ENCODE results near the gene ITSN2. TPM values are rescaled to one million over a fixed set of nuclear protein-coding genes. Genes with fewer than 3 reads are reported as not detected.

Gene ITSN2
- total RNA-seq, 1 experiment from 2014 or later, result 21.9 TPM

GRCh38 chr2:24399434-24400206 lies 39.3 kb upstream of the ITSN2 start:
- POLR2A ChIA-PET (ENCODE audit: unreplicated experiment), result no interaction called here
- H3K4me3 ChIP-seq (ENCODE audit: low read length), result no peak overlapping the region
- no TSS peak for BruUV-seq (replicated peaks)
- no peaks in the 10 kb centered on the region for H3K36me3 ChIP-seq (ENCODE audit: low read depth, low read length)
- no peaks in the 10 kb centered on the region for H3K79me2 ChIP-seq (ENCODE audit: low read length)
- no peak overlapping the region for H2AFZ ChIP-seq (ENCODE audit: low read length)
- H3K27ac ChIP-seq (ENCODE audit: low read length), result no peak overlapping the region
- peaks cover 2% of the 10 kb centered on the region for H3F3A ChIP-seq (ENCODE audit: low read length, unreplicated experiment)
- no peak for DNase-seq
- H3K9me3 ChIP-seq (ENCODE audit: low read length), result no peaks in the 10 kb centered on the region
- no peaks in the 10 kb centered on the region for H3K9me2 ChIP-seq (replicated peaks; ENCODE audit: low read length)
- H3K4me1 ChIP-seq (ENCODE audit: insufficient read depth, low read length), result peaks cover 5% of the 10 kb centered on the region
- intact Hi-C loops (cut with micrococcal nuclease), result no loop called here
- no peak overlapping the region for H3K9ac ChIP-seq (ENCODE audit: low read length)
- no peak for ATAC-seq
- TF ChIP-seq CTCF (conservative IDR thresholded peaks at IDR 0.05; ENCODE audit: low read depth, low read length) (no peak), EZH2 (IDR thresholded peaks at IDR 0.05; ENCODE audit: low read length, unreplicated experiment) (no peak), EZH2phosphoT487 (IDR thresholded peaks at IDR 0.05; ENCODE audit: borderline replicate concordance, low read length) (no peak)
- H3K27me3 ChIP-seq (ENCODE audit: low read length), result no peaks in the 10 kb centered on the region
- H3K4me2 ChIP-seq (ENCODE audit: low read length), result no peak overlapping the region
- CTCF ChIA-PET, result no interaction called here
- no peaks in the 10 kb centered on the region for H4K20me1 ChIP-seq (ENCODE audit: low read length)

DNA sequence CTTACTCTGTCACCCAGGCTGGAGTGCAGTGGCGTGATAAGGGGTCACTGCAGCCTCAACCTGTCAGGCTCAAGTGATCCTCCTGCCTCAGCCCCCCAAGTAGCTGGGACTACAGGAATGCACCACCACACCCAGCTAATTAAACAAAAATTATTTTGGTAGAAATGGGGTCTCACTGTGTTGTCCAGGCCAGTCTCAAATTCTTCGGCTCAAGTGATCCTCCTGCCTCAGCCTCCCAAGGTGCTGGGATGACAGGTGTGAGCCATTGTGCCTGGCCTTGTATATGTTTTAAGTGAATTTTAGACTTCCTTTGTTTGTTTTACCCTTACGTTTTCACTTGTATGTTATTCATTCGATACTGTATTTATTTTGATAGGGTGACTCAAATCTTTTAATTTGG lies 34.7 kb upstream of the ITSN2 start:
- Histone ChIP-seq H4K20me1 (ENCODE audit: low read length) (no peaks in the 10 kb centered on the region), H2AFZ (ENCODE audit: low read length) (no peak overlapping the region), H3K4me1 (ENCODE audit: insufficient read depth, low read length) (no peaks in the 10 kb centered on the region), H3K27ac (ENCODE audit: low read length) (no peak overlapping the region), H3K4me2 (ENCODE audit: low read length) (no peak overlapping the region), H3K36me3 (ENCODE audit: low read depth, low read length) (no peaks in the 10 kb centered on the region), H3K9me3 (ENCODE audit: low read length) (no peaks in the 10 kb centered on the region), H3K4me3 (ENCODE audit: low read length) (no peak overlapping the region), H3F3A (ENCODE audit: low read length, unreplicated experiment) (no peaks in the 10 kb centered on the region), H3K27me3 (ENCODE audit: low read length) (no peaks in the 10 kb centered on the region), H3K9ac (ENCODE audit: low read length) (no peak overlapping the region), H3K79me2 (ENCODE audit: low read length) (no peaks in the 10 kb centered on the region), H3K9me2 (replicated peaks; ENCODE audit: low read length) (no peaks in the 10 kb centered on the region)
- TF ChIP-seq EZH2 (IDR thresholded peaks at IDR 0.05; ENCODE audit: low read length, unreplicated experiment), result no peak
- TF ChIP-seq CTCF (conservative IDR thresholded peaks at IDR 0.05; ENCODE audit: low read depth, low read length), result no peak
- no peak for TF ChIP-seq EZH2phosphoT487 (IDR thresholded peaks at IDR 0.05; ENCODE audit: borderline replicate concordance, low read length)
- intact Hi-C loops (cut with micrococcal nuclease), result no loop called here
- ChIA-PET POLR2A (ENCODE audit: unreplicated experiment) (no interaction called here), CTCF (no interaction called here)
- no TSS peak for BruUV-seq (replicated peaks)
- ATAC-seq, result no peak
- DNase-seq, result no peak

DNA sequence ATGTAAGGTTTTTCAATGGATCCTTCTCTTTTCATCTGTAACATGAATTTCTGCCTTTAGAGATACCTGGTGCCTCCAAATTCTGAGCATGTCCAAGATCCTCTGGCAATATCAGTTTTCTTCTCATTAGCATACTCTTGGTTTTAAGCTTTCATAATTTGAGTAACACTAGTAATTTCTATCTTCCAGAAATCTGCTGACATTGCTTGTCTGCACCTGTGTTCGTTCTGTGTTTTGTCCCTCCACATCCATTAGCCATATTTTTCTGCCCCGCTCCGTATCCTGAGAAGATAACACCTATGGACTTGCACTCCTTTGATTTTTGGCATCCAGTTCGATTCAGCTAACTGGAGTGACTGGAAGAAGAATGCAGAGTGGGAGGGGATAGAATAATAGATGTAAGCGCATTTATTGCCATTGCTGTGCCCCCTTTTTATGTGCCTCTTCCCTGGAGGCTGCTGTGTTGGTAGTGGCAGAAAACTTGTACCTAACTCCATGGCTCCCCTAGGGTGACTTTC lies 32.3 kb upstream of the ITSN2 start:
- H3K27me3 ChIP-seq (ENCODE audit: low read length), result no peaks in the 10 kb centered on the region
- CTCF ChIA-PET, result no interaction called here
- TF ChIP-seq EZH2 (IDR thresholded peaks at IDR 0.05; ENCODE audit: low read length, unreplicated experiment), result no peak
- no peak for TF ChIP-seq EZH2phosphoT487 (IDR thresholded peaks at IDR 0.05; ENCODE audit: borderline replicate concordance, low read length)
- no peak for TF ChIP-seq CTCF (conservative IDR thresholded peaks at IDR 0.05; ENCODE audit: low read depth, low read length)

More for the DNA sequence above, 32.3 kb upstream of the ITSN2 start:
- intact Hi-C loops (cut with micrococcal nuclease), result no loop called here
- Histone ChIP-seq H3K9me3 (ENCODE audit: low read length) (no peaks in the 10 kb centered on the region), H3K9me2 (replicated peaks; ENCODE audit: low read length) (no peaks in the 10 kb centered on the region), H3K4me2 (ENCODE audit: low read length) (no peak overlapping the region), H3F3A (ENCODE audit: low read length, unreplicated experiment) (no peaks in the 10 kb centered on the region), H3K79me2 (ENCODE audit: low read length) (no peaks in the 10 kb centered on the region), H4K20me1 (ENCODE audit: low read length) (no peaks in the 10 kb centered on the region), H3K27ac (ENCODE audit: low read length) (no peak overlapping the region), H3K9ac (ENCODE audit: low read length) (no peak overlapping the region), H3K4me3 (ENCODE audit: low read length) (no peak overlapping the region), H3K36me3 (ENCODE audit: low read depth, low read length) (no peaks in the 10 kb centered on the region), H3K4me1 (ENCODE audit: insufficient read depth, low read length) (no peaks in the 10 kb centered on the region), H2AFZ (ENCODE audit: low read length) (no peak overlapping the region)
- POLR2A ChIA-PET (ENCODE audit: unreplicated experiment), result no interaction called here
- ATAC-seq (no peak), DNase-seq (no peak)
- BruUV-seq (replicated peaks), result no TSS peak
